ENCODE results near the gene ALPP.
"Not testable (repeated sequence)": the region's sequence is repeated elsewhere in the genome, so short reads cannot be mapped to it uniquely, and the experiment has no call there.

The ALPP gene

DNA sequence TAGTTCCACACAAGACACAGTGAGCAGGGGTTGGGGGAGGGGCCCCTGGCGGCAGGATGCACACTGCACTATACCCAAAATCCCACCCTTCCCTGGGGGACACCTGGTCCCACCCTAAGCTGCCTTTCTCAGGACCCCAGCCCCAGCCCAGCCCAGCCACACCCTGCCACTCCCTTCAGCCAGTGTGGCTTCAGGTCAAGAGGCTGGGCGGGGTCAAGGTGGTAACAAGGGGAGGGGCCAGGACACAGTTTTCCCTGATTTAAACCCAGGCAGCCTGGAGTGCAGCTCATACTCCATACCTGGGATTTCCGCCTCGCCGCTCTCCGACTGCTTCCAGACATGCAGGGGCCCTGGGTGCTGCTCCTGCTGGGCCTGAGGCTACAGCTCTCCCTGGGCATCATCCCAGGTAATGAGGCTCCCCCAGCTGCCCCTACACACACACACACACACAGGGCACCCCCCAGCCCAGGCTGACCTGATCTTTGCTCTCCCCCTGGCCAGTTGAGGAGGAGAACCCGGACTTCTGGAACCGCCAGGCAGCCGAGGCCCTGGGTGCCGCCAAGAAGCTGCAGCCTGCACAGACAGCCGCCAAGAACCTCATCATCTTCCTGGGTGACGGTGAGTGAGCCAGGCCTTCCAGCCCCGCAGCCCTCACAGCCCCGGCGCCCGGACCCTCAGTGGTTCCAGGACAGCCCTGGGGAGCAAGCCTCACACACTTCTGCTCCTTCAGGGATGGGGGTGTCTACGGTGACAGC, 28.2 kb downstream of the ALPP start, which contains the start of gene ALPG:
TSS of gene ALPG (plus strand) at position 289 of the 755 bp plus-strand sequence. CDS start at position 340, 51 bp downstream.
- no peak for DNase-seq (ENCODE audit: low spot score)

DNA sequence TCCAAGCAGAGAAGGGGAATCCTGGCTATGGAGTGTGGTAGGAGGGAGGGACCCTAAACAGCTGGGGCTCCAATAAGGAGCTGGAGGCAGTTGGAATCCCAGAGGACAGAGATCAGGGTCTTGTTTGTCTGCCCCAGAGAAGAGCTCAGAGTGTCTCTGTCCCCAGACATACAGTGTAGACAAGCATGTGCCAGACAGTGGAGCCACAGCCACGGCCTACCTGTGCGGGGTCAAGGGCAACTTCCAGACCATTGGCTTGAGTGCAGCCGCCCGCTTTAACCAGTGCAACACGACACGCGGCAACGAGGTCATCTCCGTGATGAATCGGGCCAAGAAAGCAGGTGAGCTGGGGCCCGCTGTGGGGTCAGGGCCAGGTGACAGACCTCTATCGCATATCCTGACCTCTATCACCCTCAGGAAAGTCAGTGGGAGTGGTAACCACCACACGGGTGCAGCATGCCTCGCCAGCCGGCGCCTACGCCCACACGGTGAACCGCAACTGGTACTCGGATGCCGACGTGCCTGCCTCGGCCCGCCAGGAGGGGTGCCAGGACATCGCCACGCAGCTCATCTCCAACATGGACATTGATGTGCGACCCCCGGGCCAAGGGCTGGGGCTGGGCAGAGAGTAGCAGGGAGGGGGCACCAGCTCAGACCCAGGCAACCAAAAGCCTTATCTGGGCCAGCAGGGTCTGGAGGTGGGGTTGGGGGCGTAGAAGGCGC, 29.0 kb downstream of the ALPP start:
- DNase-seq (ENCODE audit: low spot score) = not testable (repeated sequence)

DNA sequence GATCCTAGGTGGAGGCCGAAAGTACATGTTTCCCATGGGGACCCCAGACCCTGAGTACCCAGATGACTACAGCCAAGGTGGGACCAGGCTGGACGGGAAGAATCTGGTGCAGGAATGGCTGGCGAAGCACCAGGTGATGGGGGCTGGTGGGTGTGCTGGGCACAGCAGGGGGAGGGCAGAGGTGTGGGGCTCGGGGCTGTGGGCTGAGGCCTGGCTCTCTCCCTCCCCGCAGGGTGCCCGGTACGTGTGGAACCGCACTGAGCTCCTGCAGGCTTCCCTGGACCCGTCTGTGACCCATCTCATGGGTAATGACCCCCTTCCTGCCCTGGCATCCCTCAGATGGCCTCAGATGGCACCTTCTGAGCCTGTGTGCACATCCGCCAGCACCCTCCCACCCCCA, 29.7 kb downstream of the ALPP start:
- DNase-seq (ENCODE audit: low spot score) = not testable (repeated sequence)

- not testable (repeated sequence) for DNase-seq (ENCODE audit: low spot score)
Observed at GRCh38 chr2:232409617-232410016, 31.1 kb downstream of the ALPP start.

DNA sequence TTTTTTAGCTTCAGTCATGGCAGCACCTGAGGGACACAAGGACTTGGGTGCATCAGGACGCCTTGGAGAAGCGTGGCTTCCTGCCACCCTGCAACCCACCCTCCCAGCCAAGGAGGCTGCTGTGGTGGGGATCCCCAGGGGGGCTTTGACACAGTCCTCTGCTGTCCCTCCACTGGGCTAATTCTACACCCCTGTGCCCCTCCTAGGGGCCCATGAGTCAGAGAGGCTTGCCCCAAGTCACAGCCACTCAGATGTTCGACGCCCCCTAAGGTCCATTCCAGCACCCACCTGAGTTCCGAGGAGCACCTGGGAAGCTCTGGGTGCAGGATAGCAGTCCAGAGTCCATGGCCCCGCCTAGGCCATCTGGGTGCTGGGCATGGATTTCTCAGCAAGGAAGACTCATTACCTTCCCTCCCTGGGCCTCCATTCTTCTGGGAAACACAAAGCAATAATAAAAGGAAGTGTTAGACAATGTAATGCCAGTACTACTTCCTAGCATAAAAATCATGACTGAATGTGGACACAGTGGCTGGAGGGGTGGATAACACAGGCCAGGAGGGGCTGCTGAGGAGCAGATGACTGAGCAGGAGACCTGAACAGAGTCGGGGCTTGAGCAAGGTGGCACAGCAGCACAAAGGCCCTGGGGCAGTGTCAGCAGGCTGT, 31.8 kb downstream of the ALPP start:
- DNase-seq (ENCODE audit: low spot score) = no peak

GRCh38 chr2:232411901-232412629, 33.5 kb downstream of the ALPP start:
- no peak for DNase-seq (ENCODE audit: low spot score)

GRCh38 chr2:232412986-232413385, 34.4 kb downstream of the ALPP start:
- DNase-seq (ENCODE audit: low spot score) = no peak

- no peak for DNase-seq (ENCODE audit: low spot score)
Observed at GRCh38 chr2:232415138-232415690, 36.7 kb downstream of the ALPP start.

- DNase-seq (ENCODE audit: low spot score) = no peak
Observed at GRCh38 chr2:232415736-232416520, 37.4 kb downstream of the ALPP start.

GRCh38 chr2:232416521-232417470, 38.2 kb downstream of the ALPP start:
- DNase-seq (ENCODE audit: low spot score) = no peak

DNA sequence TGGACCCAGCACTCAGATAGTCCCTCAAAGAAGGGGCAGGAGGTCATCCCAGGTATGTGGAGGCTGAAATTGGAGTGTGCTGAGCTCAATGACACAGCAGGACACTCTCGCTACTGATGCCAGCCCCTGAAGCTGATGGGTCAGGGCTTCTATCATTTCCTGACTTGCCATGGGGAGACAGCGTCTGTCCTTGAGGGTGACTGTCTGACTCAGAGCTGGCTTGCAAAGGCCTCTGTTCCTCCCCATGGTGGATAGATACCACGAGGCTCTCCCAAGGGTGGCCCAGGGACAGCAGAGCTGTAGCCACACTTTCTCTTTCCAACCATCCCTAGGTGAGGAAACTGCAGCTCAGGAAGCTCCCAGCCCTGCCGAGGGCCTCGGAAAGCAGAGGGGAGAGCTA, 38.9 kb downstream of the ALPP start:
- no peak for DNase-seq (ENCODE audit: low spot score)

GRCh38 chr2:232418056-232418455, 39.5 kb downstream of the ALPP start:
- DNase-seq (ENCODE audit: low spot score) = no peak

GRCh38 chr2:232418466-232419244, 40.1 kb downstream of the ALPP start:
- DNase-seq (ENCODE audit: low spot score) = no peak

DNA sequence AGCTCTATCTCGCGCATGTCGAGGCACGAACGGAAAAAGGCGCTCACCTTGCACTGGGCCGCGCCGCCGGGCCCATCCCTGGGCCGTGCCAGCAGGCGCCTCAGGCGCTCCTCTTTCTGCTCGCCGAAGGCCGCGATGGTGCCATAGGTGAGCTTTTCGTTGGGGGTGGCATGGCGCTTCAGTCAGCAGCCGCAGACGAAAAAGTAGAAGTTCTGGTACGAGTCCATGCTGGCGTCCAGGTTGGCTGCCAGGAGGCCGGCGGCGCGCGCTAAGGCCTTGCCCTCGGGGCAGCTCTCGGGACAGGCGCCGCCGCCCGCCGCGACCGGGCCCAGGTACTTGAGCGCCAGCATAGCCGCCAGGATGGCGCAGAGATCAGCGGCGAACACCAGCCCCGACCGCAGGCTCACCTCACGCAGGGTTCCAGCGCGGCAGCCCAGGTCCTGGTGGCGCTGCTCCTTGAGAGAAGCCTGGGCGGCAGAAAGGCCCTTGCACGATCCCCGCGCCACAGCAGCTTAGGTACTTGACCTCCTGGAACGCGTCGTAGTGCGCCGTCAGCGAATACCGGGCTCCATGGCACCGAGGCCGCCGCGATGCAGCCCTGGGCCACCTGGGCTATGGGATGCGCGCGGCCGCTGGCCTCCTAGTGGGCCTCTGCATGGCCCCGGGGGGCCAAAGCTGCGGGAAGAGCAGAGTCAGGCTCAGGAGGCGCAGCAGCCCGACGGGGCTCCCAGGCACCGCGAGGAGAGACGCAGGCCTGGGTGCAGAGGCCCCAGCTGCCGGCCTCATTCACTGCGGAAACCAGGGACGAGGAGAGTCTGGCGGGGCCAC, 40.9 kb downstream of the ALPP start:
- peak; percentile 12 for DNase-seq (ENCODE audit: low spot score)

GRCh38 chr2:232420073-232420454, 41.5 kb downstream of the ALPP start:
- no peak for DNase-seq (ENCODE audit: low spot score)

GRCh38 chr2:232420463-232421188, 42.1 kb downstream of the ALPP start:
- DNase-seq (ENCODE audit: low spot score) = no peak

DNA sequence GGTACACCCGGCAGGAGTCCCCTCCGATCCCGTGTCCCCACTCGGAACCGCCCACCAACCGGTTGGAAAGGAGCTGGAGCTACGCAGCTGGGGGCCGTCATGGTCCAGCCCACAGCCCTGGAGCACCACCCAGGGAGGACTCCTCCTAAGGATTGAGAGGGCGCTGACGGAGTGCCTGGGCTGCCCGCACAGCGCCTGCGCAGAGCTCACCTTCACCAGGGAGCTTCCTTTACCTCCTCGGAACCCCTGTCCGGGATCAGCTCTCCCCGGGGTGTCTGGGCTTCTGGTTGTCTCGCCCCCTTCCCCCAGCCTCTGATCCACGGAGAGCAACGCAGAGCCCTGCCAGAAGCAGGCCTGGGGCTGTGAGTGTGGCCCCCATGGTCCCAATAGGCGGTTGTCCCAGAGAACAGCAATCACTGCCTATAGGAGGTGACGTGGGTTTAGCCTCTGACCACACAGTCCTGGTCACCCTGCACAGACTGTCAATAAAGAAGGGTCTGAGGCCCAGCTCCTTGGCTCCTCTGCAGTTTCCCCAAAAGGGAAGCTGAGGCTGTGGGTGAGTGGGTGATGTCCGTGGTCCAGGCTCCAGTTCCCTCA, 42.7 kb downstream of the ALPP start:
- DNase-seq (ENCODE audit: low spot score) = no peak

Measured in AG08396 (cell line).